ENCODE results near the gene DLGAP1.

DNA sequence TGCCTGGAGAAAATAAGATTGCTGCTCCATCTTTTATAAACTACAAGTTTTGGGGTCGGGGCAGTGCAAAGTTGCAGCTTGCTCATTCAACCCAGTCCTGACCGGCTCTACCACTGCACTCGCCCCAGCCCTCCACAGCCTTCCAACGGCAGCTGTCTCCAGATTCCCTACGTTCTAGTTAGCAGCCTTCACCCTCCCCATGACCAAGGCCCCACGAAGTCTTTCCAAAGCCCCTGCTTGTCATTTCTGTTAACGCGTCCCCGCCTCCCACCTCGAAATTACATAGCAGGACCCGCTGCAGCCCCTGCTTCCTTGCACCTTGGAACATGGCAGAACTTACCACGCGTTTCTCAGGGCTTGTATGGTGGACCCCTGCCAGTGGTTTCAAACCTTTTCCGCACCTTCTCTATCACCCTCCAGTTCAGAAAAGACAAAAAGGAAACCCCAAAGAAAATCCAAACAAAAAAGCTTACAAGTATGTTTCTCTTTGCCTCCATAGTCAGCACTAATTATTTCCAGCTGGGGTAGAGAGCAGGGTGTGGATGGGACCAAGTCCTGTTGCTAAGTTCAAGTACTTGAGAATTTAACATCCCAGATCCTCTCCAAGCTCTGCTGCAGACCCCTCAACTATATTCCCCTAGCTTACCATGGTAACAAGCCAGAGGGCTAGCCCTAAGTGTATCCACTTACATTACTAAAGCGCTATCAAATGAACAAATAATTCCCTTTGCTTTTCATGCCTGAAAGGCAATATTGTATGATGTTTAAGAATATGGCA lies 843.6 kb downstream of the DLGAP1 start:
- TF ChIP-seq CTCF (IDR thresholded peaks at IDR 0.05) (no peak), ZFX (IDR thresholded peaks at IDR 0.05; ENCODE audit: borderline replicate concordance) (no peak)
